HEK293 (cell line): ENCODE results near the gene S100A6.

Experiments
- ZNF274 ChIP-seq, 2 experiments: fragments of 200-500 bp in 1 of 2; fragments of 450-650 bp in 1 of 2; sonication (Bioruptor generic) in 1 of 2; formaldehyde crosslinking in 1 of 2; IDR thresholded peaks; 2 replicates each; pipeline versions ENCODE4 v1.5.1 to v1.6.1; 2014 to 2016; ENCODE audit warnings: borderline replicate concordance in 1 of 2, inconsistent platforms in 1 of 2, low read length in 1 of 2, missing biosample characterization in 1 of 2, missing genetic modification characterization in 1 of 2
- ZNF549 ChIP-seq: fragments of 450-650 bp; IDR thresholded peaks from 2 replicates; pipeline ENCODE4 v1.5.1; 2018; ENCODE audit warnings: missing biosample characterization, missing genetic modification characterization, mild to moderate bottlenecking, inconsistent platforms, moderate library complexity
- ZNF776 ChIP-seq: fragments of 450-650 bp; formaldehyde crosslinking; IDR thresholded peaks from 2 replicates; pipeline ENCODE4 v1.5.0; 2017; ENCODE audit warnings: missing biosample characterization, missing genetic modification characterization, borderline replicate concordance
- TF ChIP-seq, protein P1 (sequence below): fragments of 450-650 bp; formaldehyde crosslinking; IDR thresholded peaks from 2 replicates; pipeline ENCODE4 v1.5.1; 2016; ENCODE audit warnings: missing biosample characterization, missing genetic modification characterization
- TF ChIP-seq, protein P2 (sequence below): fragments of 450-650 bp; formaldehyde crosslinking; optimal IDR thresholded peaks from 2 replicates; pipeline ENCODE3; 2016; ENCODE audit warnings: missing biosample characterization, mild to moderate bottlenecking, missing genetic modification characterization
- TF ChIP-seq, protein P3 (sequence below): fragments of 450-650 bp; formaldehyde crosslinking; IDR thresholded peaks from 2 replicates; pipeline ENCODE4 v1.5.1; 2016; ENCODE audit warnings: missing biosample characterization, missing genetic modification characterization

DNA sequence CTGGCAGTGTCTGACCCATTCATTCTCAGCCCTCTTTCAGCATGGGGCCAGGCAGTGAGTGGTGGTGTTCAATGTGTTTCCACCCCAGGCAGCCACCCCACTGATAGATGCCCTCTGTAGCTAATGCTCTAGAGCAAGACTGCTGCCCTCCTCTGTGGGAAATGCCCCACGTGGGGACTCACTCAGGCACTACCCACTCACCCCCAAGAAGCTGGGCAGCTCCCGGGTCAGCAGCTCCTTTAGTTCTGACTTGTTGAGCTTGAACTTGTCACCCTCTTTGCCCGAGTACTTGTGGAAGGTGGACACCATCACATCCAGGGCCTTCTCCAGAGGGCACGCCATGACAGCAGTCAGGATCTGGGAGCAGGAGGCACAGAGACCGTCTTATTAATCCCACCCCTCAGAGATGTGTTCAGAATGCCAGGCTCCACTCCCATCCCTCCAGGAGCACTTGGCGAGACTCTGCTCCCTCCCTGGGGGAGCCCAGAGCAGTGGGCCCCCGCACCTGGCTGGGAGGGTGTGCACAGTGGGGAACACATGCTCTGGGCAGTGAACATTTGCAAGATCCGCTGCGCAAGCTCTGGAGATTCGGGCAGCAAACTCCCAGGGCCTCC lies 8.8 kb upstream of the S100A6 start:
- TF ChIP-seq ZNF776: no peak
- TF ChIP-seq, protein P1, sequence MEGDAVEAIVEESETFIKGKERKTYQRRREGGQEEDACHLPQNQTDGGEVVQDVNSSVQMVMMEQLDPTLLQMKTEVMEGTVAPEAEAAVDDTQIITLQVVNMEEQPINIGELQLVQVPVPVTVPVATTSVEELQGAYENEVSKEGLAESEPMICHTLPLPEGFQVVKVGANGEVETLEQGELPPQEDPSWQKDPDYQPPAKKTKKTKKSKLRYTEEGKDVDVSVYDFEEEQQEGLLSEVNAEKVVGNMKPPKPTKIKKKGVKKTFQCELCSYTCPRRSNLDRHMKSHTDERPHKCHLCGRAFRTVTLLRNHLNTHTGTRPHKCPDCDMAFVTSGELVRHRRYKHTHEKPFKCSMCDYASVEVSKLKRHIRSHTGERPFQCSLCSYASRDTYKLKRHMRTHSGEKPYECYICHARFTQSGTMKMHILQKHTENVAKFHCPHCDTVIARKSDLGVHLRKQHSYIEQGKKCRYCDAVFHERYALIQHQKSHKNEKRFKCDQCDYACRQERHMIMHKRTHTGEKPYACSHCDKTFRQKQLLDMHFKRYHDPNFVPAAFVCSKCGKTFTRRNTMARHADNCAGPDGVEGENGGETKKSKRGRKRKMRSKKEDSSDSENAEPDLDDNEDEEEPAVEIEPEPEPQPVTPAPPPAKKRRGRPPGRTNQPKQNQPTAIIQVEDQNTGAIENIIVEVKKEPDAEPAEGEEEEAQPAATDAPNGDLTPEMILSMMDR (tag by site-specific recombination): no peak
- TF ChIP-seq ZNF549 (tag by site-specific recombination): no peak
- TF ChIP-seq, protein P2, sequence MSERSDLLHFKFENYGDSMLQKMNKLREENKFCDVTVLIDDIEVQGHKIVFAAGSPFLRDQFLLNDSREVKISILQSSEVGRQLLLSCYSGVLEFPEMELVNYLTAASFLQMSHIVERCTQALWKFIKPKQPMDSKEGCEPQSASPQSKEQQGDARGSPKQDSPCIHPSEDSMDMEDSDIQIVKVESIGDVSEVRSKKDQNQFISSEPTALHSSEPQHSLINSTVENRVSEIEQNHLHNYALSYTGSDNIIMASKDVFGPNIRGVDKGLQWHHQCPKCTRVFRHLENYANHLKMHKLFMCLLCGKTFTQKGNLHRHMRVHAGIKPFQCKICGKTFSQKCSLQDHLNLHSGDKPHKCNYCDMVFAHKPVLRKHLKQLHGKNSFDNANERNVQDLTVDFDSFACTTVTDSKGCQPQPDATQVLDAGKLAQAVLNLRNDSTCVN: no peak
- TF ChIP-seq ZNF274 (IDR thresholded peaks at IDR 0.05; ENCODE audit: low read length): no peak
- no peak for TF ChIP-seq ZNF274 (tag by site-specific recombination; IDR thresholded peaks at IDR 0.05; ENCODE audit: borderline replicate concordance)
- TF ChIP-seq, protein P3, sequence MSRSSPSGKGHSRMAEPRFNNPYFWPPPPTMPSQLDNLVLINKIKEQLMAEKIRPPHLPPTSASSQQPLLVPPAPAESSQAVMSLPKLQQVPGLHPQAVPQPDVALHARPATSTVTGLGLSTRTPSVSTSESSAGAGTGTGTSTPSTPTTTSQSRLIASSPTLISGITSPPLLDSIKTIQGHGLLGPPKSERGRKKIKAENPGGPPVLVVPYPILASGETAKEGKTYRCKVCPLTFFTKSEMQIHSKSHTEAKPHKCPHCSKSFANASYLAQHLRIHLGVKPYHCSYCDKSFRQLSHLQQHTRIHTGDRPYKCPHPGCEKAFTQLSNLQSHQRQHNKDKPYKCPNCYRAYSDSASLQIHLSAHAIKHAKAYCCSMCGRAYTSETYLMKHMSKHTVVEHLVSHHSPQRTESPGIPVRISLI (tag by site-specific recombination): no peak
